ENCODE results near the gene CBX2.

DNA sequence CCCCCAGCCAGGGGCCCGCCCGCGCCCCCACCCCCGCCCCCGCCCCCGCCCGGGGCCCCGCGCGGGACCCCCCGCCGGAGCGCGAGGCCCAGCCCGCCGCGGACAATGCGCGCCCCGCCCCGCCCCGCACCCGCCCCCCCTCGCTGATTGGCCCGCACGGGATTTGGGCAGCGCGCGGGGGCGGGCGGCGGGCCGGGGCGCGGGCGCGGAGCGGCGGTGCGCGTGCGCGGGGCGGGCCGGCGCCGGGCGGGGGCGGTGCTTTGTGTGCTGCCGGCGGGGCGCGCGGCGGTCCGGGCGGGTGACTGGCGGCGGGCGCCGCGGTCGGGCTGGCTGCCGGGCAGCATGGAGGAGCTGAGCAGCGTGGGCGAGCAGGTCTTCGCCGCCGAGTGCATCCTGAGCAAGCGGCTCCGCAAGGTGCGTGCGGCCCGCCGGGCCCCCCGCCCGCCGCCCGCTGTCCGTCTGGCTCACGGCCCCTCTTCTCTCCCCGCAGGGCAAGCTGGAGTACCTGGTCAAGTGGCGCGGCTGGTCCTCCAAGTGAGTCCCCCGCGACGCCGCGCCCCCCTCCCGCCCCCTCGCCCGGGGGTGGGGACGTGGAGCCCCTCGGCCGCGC lies at the start of gene CBX2:
- TF ChIP-seq POLR2A (IDR thresholded peaks at IDR 0.05; ENCODE audit: low read depth, low read length) (no peak), CEBPB (IDR thresholded peaks at IDR 0.05; ENCODE audit: low read depth, low read length) (no peak), RAD21 (IDR thresholded peaks at IDR 0.05; ENCODE audit: low read length) (no peak), FOS (IDR thresholded peaks at IDR 0.05; ENCODE audit: low read depth, low read length) (no peak), BHLHE40 (IDR thresholded peaks at IDR 0.05; ENCODE audit: low read depth, low read length) (no peak; the same call in 1 of the 2 replicates), CHD1 (IDR thresholded peaks at IDR 0.05; ENCODE audit: low read depth, low read length) (no peak), RFX5 (IDR thresholded peaks at IDR 0.05; ENCODE audit: low read depth, low read length) (no peak), SMC3 (IDR thresholded peaks at IDR 0.05; ENCODE audit: low read depth, low read length) (no peak), MAFK (IDR thresholded peaks at IDR 0.05; ENCODE audit: low read depth, low read length) (no peak), MXI1 (IDR thresholded peaks at IDR 0.05; ENCODE audit: borderline replicate concordance, low read depth, low read length) (peak; percentile 77; the same call in 1 of the 2 replicates)
- TF ChIP-seq, protein P1, sequence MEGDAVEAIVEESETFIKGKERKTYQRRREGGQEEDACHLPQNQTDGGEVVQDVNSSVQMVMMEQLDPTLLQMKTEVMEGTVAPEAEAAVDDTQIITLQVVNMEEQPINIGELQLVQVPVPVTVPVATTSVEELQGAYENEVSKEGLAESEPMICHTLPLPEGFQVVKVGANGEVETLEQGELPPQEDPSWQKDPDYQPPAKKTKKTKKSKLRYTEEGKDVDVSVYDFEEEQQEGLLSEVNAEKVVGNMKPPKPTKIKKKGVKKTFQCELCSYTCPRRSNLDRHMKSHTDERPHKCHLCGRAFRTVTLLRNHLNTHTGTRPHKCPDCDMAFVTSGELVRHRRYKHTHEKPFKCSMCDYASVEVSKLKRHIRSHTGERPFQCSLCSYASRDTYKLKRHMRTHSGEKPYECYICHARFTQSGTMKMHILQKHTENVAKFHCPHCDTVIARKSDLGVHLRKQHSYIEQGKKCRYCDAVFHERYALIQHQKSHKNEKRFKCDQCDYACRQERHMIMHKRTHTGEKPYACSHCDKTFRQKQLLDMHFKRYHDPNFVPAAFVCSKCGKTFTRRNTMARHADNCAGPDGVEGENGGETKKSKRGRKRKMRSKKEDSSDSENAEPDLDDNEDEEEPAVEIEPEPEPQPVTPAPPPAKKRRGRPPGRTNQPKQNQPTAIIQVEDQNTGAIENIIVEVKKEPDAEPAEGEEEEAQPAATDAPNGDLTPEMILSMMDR (conservative IDR thresholded peaks at IDR 0.05; ENCODE audit: low read depth, low read length) = no peak
- TF ChIP-seq, protein P2, sequence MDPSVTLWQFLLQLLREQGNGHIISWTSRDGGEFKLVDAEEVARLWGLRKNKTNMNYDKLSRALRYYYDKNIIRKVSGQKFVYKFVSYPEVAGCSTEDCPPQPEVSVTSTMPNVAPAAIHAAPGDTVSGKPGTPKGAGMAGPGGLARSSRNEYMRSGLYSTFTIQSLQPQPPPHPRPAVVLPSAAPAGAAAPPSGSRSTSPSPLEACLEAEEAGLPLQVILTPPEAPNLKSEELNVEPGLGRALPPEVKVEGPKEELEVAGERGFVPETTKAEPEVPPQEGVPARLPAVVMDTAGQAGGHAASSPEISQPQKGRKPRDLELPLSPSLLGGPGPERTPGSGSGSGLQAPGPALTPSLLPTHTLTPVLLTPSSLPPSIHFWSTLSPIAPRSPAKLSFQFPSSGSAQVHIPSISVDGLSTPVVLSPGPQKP (IDR thresholded peaks at IDR 0.05; ENCODE audit: borderline replicate concordance, low read depth, low read length) = no peak
- TF ChIP-seq, protein P3, sequence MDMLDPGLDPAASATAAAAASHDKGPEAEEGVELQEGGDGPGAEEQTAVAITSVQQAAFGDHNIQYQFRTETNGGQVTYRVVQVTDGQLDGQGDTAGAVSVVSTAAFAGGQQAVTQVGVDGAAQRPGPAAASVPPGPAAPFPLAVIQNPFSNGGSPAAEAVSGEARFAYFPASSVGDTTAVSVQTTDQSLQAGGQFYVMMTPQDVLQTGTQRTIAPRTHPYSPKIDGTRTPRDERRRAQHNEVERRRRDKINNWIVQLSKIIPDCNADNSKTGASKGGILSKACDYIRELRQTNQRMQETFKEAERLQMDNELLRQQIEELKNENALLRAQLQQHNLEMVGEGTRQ (IDR thresholded peaks at IDR 0.05; ENCODE audit: low read depth, low read length) = no peak
